HG02610 (cell line): ENCODE data around the gene SETD3.
A peak's percentile ranks its signal among the peaks of the same experiment; 100 is the strongest.

ENCODE experiments used
- ATAC-seq: cut with Tn5 transposase; IDR thresholded peaks from one replicate; pipeline ENCODE4 v1.9.1; 2021; ENCODE audit warnings: mild to moderate bottlenecking, moderate library complexity; ENCODE audit not compliant: unreplicated experiment

Gene SETD3

GRCh38 chr14:99479906-99480869 lies at the start of gene SETD3:
TSS of gene SETD3 (minus strand) at chr14:99480859. CDS start at chr14:99465805, 15,054 bp downstream.
- ATAC-seq: peak; percentile 9

DNA sequence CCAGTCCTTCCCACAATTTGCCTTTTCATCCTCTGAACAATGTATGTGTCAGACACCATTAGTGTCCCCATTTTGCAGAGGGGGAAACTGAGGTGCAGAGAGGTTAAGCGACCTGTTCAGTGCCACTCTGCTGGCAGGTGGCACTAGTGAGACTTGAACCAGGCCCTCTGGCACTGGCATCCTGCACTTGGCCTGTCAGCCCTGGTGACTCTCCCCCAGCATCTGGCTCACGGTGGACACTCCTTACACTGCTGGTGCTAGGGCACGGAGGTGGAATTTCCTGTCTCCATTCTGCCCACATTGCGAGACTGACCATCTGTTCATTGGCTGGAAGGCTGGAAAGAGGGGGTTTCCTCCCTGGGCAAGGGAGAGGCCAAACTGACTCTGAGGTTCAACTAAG lies 49.2 kb upstream of the SETD3 start:
- ATAC-seq: no peak

GRCh38 chr14:99527427-99528076 lies 46.9 kb upstream of the SETD3 start:
- no peak for ATAC-seq

DNA sequence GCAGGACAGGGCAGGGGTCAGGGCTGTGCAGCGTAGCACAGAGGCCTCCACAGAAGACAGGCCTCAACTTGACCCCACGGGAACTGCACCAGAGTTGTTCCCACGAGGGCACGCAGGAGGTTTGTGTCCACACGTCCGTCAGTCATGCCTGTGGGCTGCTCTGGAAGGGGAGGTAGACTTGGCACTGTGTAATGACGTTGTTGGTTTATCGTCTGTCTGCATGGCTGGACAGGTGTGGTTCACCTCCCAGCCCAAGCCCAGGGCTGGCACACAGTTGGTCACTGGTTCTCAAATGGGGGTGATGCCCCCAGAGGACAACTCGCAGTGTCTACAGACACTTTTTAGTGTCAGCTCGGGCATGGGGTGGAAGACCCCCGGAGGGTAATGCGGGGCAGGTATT lies 46.4 kb upstream of the SETD3 start:
- ATAC-seq: no peak

DNA sequence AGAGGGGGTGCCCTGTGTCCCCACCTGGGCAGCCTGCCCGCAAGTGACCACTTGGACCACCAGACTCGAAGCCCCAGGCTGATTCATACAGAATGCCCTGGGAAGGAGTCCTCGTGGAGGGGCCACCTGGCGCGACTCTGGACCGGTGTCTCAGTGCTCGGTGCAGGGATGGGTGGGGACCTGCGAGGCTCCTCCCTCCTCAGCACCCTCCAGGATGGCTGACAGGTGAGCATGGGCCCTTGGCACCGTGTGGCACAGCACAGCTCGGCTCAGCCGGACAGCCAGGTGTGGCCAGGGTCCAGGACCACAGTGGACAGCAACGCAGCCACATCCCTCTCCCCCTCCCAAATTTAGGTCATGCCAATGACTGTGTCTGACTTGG lies 45.0 kb upstream of the SETD3 start:
- no peak for ATAC-seq

DNA sequence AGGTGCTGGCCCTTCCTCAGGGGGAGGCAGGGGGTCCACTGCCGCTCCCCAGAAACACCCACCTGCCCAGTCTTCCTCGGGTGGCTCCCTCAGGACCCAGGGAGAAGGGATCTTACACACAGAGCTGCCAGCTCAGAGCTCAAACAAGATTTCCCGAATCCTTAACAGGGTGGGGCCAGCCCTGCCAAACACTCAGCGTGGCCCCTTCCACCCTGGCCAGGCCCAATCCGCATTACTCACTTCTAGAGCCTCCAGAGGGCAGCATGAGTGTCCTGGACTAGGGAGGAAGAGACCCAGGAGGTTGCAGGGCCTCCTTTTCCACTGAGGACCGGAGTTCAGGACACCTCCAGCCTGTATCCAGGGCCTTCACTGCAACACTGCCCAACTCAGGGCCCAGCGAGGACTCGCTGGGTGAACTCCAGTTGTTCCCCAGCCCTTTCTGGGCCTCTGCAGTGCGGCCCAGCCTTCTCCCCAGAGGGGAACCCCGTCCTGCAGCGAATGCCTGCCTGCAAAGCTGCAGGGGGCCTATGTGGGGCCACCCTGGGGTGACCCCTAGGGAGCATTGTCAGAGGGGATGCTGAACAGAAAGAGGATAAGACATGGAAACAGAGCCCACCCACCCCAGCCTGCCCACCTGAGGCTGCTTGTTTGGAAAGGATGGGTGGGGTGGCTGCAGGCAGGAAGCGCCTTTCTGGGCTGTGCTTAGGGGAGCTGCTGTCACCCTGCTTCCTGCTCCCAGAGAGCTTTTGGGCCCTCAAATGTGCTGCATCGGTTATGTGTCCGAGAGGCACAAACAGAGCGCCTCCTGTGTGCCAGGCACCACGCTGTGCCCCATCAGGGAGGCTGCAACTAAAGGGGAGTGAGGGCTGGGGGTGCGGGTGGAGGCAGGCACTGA lies 44.4 kb upstream of the SETD3 start:
- ATAC-seq: no peak

GRCh38 chr14:99524091-99524661 lies 43.5 kb upstream of the SETD3 start:
- ATAC-seq: no peak

DNA sequence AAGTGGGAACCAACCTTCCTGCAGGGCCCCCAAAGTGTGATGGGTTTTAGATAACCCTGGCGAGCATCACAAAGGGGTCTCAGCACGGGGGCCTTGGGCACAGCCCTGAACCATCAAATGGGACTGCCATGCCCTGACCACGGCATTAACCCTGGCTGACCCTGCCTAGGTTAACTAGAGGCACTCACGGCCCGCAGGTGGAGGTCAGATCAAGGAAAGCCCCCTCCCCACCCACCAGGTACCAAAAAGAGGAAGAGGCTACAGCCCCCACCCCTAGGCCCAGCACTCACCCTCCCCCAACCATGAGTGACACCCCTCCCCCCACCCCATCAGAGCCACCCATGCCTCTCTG lies 43.0 kb upstream of the SETD3 start:
- no peak for ATAC-seq

GRCh38 chr14:99522934-99523703 lies 42.5 kb upstream of the SETD3 start:
- no peak for ATAC-seq

DNA sequence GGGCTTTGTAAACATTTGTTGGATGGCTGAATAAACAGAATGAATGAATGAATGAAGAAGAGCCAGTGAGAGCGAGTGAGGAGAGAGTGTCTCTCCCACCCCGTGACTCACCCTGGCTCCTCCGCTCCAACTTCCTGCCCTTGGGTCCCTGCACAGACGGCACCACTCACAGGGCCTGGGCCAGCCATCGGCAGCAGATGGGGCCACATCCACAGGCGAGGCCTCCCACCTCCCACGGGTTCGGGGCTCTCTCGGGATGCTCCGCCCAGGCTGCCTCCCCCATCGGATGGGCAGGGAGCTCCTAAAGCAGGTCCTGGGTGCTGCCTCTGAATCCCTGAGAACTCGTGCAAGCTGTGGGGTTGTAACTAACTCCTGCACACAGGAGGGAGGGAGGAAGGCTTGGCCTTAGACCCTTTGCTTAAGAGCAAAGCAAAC lies 41.8 kb upstream of the SETD3 start:
- ATAC-seq: no peak

GRCh38 chr14:99522025-99522401 lies 41.4 kb upstream of the SETD3 start:
- ATAC-seq: no peak

- ATAC-seq: no peak
These were observed 40.7 kb upstream of the SETD3 start for GRCh38 chr14:99521176-99522024.

DNA sequence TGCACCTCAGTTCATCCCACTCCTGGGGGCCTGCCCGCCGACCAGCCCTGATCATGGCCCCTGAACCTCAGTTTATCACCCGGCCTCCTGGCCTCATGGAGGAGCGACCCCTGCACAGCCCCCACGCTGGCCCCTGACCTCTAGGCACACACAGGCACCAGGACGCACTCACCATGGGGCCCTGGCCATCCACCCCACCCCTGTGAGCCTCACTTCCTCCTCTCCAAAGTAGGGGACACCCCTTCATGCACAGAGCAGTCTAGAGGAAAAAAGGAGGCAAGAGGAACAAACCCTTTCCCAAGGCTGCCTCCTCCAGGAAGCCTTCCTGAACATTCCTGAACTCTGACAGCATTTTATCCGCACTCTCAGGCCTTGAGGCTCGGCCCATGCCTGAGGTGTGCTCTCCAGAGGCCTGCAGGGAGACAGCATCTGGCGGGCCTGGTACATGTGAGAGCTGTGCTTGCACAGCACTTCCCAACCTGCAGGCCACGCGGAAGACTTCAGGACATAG lies 40.0 kb upstream of the SETD3 start:
- no peak for ATAC-seq

GRCh38 chr14:99519931-99520421 lies 39.3 kb upstream of the SETD3 start:
- ATAC-seq: no peak

GRCh38 chr14:99519347-99519881 lies 38.8 kb upstream of the SETD3 start:
- no peak for ATAC-seq

GRCh38 chr14:99518441-99519346 lies 38.0 kb upstream of the SETD3 start:
- ATAC-seq: peak; percentile 49

- ATAC-seq: no peak
These were observed 37.2 kb upstream of the SETD3 start for GRCh38 chr14:99517643-99518381.
